Ramos (cell line): ENCODE results near the gene MEGF11.
"Not testable (repeated sequence)": the region's sequence is repeated elsewhere in the genome, so short reads cannot be mapped to it uniquely, and the experiment has no call there.

Source experiments
- in situ Hi-C: fragments of 300-500 bp; cut with MboI; formaldehyde crosslinking; loops from one replicate; pipeline ENCODE4 v1.14.3; 2022; ENCODE audit warnings: low sequenced_read_pairs; ENCODE audit not compliant: unreplicated experiment

Gene MEGF11

GRCh38 chr15:66023311-66023972 lies 230.1 kb downstream of the MEGF11 start:
- in situ Hi-C loops: no loop called here

- in situ Hi-C loops: no loop called here
These were observed 231.4 kb downstream of the MEGF11 start for GRCh38 chr15:66022163-66022525.

DNA sequence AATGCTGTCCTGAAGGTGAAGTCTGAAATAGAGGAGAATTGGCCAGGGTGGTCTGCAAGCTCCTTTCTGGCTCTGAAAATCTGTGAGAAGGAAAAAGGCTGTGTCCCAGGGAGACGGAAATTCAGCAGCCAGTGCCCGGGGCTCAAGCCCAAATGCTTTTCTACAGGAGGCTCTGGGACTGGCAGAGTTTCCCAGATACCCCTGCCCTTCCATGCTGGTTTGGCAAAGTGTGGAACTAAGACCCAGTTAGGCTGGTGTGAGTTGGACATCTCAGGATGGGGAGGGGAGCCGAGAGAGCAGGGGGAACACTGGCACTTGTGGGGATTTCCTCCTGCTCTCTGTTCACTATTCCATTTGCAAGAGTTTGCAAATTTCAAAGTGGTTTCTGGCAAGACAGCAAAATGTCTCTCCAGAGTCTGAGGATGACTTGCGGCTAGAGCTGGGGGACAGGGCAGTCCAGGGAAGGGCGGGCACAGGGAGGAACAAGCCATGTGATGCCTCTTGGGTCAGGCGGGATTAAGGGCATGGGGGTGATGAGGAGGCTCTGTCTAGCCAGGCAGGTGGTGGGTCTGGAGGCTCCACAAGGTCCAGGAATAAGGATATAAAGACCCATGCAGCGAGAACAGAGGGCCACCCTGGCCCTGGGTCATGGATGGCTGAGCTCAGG lies 231.9 kb downstream of the MEGF11 start:
- in situ Hi-C loops: no loop called here

DNA sequence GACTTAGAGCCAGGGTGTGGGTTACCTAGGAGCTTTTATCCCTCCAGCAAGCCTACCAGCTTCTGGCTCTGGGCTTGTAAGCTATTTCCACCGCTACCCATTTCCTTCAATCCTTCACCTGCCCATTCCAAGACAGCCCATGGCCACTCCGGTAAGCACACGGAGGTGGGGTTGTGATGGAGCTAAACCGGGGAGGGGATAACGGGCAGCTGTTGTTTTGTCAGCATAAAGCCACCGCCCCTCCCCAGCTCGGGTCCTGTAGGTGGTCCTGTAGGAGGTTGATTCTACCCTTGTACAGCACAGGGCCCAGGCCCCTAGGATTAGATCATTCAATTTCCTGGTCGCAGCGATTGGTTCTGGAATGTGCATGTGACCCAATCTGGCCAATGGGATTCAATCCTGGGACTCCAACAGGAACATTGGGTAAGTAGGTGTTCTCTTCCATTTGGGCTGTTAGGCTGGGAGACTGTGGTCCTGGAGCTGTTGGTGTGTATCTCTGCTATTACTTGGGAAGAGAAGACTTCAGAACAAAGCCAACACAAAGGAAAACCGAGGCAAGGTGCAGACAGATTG lies 233.6 kb downstream of the MEGF11 start:
- in situ Hi-C loops: no loop called here

GRCh38 chr15:66019368-66019767 lies 234.2 kb downstream of the MEGF11 start:
- in situ Hi-C loops: no loop called here

- in situ Hi-C loops: no loop called here
These were observed 235.1 kb downstream of the MEGF11 start for GRCh38 chr15:66018488-66018797.

DNA sequence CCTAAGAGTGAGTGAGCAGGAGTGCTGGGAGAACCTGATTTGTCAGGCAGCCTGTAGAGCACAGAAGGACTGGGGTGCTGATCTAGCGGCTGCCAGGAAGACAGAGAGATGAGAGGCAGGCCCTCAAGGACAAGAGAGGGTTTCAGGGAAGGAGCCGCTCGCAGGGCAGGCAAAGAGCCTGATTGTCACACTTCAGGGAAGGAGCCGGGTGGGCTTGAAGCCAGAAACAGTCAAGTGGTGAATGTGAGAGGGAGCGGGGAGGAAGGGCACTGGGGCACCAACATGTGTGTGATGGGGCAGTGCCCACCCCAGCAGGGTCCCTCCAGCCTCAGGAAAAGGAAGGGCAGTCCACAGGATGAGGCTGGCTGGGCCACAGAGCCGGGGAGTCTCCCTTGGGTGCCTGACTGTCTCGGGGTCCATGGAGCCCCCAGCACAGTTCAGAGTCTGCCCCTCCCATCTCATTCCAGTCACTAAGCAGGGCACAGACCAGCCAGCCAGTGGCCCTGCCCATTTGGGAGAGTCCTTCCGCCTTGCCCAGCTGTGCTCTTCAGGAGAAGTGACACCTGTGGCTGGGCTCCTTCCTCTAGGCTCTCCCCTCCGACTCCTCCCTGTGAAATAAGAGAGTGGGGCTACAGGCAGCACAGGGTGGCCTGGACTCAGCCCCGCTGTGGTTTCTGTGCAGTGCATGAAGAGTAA lies 235.6 kb downstream of the MEGF11 start:
- in situ Hi-C loops: no loop called here

- in situ Hi-C loops: no loop called here
These were observed 236.6 kb downstream of the MEGF11 start for GRCh38 chr15:66017000-66017399.

DNA sequence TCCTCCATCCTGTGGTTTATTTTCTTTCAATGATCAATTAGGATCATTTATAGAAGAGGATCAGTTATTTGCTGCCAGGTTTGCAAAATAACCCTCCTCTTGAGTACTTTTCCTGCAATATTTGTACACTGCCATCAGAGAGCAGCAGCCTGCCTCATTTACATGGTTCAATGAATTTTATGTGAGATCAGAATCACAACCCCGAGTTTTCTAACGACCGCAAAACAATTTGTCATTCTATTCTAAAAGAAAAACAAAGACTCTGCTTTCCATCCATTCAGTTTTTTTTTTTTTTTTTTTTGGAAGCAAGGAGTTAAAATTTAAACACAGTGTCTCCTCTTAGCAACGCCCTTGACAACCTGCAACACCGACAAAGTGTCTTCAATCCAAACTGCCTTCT lies 237.4 kb downstream of the MEGF11 start:
- in situ Hi-C loops: no loop called here

- in situ Hi-C loops: no loop called here
These were observed 238.8 kb downstream of the MEGF11 start for GRCh38 chr15:66014635-66015182.

DNA sequence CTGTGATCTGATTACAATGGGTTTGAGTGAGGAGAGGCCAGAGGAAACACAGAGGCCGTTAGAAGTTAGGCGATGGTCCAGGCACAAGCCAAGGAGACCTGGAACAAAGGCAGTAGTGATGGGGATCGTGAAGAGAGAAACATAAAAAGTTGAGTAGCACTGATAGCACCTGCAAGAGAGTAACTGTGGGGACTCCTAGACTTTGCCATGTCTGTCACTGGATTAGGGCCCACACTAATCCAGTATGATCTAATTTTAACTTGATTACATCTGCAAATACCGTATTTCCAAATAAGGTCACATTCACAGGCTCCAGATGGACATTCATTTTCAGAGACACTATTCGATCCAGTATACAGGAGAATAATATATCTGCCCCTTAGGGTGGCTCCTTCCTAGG lies 239.5 kb downstream of the MEGF11 start:
- in situ Hi-C loops: no loop called here

GRCh38 chr15:66008940-66009562 lies 244.5 kb downstream of the MEGF11 start:
- in situ Hi-C loops: no loop called here

GRCh38 chr15:66007663-66008262 lies 245.8 kb downstream of the MEGF11 start:
- in situ Hi-C loops: no loop called here

DNA sequence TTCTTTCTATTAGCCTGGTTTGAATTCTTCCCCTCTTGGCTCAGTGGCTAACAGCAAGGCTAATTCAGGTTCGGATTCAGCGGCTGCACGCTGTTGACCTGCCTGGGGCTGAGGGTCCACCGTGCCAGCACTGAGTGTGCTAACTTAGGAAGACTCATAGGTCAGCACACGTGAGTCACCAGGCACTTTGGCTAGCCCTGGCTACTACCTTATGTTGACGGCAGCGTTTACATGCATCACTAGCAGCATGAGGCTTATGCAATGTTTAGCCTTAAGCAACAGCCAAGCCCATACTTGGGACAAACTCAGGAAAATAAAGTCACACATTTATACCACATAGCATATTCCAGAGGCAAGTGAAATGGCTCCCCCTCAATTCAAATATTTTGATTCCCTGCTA lies 246.6 kb downstream of the MEGF11 start:
- in situ Hi-C loops: no loop called here

GRCh38 chr15:66004618-66005262 lies 248.8 kb downstream of the MEGF11 start:
- in situ Hi-C loops: no loop called here

- in situ Hi-C loops: not testable (repeated sequence)
These were observed 250.4 kb downstream of the MEGF11 start for GRCh38 chr15:66003129-66003528.

- in situ Hi-C loops: no loop called here
These were observed 251.7 kb downstream of the MEGF11 start for GRCh38 chr15:66001717-66002426.

GRCh38 chr15:66001042-66001441 lies 252.5 kb downstream of the MEGF11 start:
- in situ Hi-C loops: no loop called here

- in situ Hi-C loops: no loop called here
These were observed 255.1 kb downstream of the MEGF11 start for GRCh38 chr15:65998486-65998885.
